Gastrocnemius medialis (tissue), 4 donors: ENCODE measurements around the gene NKD1.

Experiments
- CTCF ChIP-seq, 5 experiments: fragments of 450-650 bp in 3 of 5; fragments of 200-600 bp in 2 of 5; sonication (generic) in 2 of 5; IDR thresholded peaks in 4 of 5; conservative IDR thresholded peaks in 1 of 5; 1 replicate in 4 of 5; 2 replicates in 1 of 5; pipeline ENCODE4 v1.5.1; 2016 to 2019; ENCODE audit warnings: antibody characterized with exemption in 5 of 5, mild to moderate bottlenecking in 3 of 5, moderate library complexity in 3 of 5
- POLR2A ChIP-seq, 2 donors: fragments of 450-650 bp; IDR thresholded peaks; one replicate each; pipeline ENCODE4 v1.6.1; 2017; ENCODE audit warnings: antibody characterized with exemption in 2 of 2, mild to moderate bottlenecking in 2 of 2, moderate library complexity in 2 of 2

DNA sequence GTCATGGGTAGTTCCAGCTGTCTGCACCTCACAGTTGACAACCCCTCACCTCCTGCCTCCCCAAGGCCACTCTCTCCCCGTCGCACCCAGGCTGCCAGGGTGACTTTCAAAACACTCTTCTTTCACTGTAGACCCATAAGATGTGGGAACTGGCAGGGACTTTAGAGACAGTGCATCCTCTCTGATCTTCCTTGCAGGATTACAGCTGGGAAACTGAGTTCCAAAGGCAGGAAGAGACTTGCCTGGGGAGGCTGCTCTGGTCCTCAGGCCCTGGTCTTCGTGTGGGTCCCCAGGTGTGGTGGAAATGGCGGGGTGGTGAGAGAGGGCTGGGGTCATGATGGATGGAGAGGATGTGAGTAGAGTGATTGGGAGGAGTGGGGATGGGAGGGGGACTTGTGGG, 21.9 kb upstream of the NKD1 start:
- TF ChIP-seq CTCF (IDR thresholded peaks at IDR 0.05 in 4 of 5, conservative IDR thresholded peaks at IDR 0.05 in 1 of 5) (no peak), POLR2A (IDR thresholded peaks at IDR 0.05) (no peak)
